ENCODE data around the gene GAB3.

DNA sequence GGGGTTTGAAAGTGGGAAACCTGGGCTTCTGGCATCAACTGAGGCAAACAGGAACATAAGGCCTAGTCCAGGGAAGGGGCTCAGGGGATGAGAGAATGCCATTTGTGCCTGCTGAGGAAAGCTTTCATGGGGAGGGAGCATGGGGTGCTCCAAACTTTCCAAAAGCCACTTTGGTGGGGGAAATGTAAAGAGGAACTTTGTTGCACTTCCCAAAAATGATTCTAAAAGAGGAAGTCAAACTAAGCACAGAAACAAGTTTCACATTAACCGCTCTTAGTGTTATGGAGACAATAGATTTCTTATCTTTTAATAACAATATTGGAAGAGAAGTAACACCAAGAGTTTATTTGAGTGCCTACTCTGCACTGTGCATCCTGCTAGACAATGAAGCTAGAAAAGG, 32.3 kb downstream of the GAB3 start:
- TF ChIP-seq, protein P1, sequence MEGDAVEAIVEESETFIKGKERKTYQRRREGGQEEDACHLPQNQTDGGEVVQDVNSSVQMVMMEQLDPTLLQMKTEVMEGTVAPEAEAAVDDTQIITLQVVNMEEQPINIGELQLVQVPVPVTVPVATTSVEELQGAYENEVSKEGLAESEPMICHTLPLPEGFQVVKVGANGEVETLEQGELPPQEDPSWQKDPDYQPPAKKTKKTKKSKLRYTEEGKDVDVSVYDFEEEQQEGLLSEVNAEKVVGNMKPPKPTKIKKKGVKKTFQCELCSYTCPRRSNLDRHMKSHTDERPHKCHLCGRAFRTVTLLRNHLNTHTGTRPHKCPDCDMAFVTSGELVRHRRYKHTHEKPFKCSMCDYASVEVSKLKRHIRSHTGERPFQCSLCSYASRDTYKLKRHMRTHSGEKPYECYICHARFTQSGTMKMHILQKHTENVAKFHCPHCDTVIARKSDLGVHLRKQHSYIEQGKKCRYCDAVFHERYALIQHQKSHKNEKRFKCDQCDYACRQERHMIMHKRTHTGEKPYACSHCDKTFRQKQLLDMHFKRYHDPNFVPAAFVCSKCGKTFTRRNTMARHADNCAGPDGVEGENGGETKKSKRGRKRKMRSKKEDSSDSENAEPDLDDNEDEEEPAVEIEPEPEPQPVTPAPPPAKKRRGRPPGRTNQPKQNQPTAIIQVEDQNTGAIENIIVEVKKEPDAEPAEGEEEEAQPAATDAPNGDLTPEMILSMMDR (IDR thresholded peaks at IDR 0.05) = no peak
- TF ChIP-seq EP300 (IDR thresholded peaks at IDR 0.05) (no peak), POLR2A (IDR thresholded peaks at IDR 0.05) (no peak), POLR2AphosphoS5 (IDR thresholded peaks at IDR 0.05) (no peak)

Data from stomach (tissue), 4 donors.